ENCODE results near the gene COL9A1.
"Not testable (repeated sequence)": the region's sequence is repeated elsewhere in the genome, so short reads cannot be mapped to it uniquely, and the experiment has no call there.

Gene COL9A1

GRCh38 chr6:70310063-70310694 lies 7.3 kb upstream of the COL9A1 start:
- H3K9me3 ChIP-seq (replicated peaks; ENCODE audit: insufficient read depth, low read length): no peaks in the 10 kb centered on the region
- H3K4me2 ChIP-seq (ENCODE audit: low read depth, low read length): no peak overlapping the region
- no peaks in the 10 kb centered on the region for H3K79me2 ChIP-seq (ENCODE audit: low read length)
- H2AFZ ChIP-seq (ENCODE audit: low read length): no peak overlapping the region
- H3K4me3 ChIP-seq (ENCODE audit: low read length): no peak overlapping the region
- DNase-seq: peak; percentile 65
- no peaks in the 10 kb centered on the region for H3K36me3 ChIP-seq (replicated peaks; ENCODE audit: insufficient read depth, low read length)
- no peaks in the 10 kb centered on the region for H4K20me1 ChIP-seq (ENCODE audit: insufficient read depth, low read length)
- H3K9ac ChIP-seq (ENCODE audit: low read length): no peak overlapping the region
- H3K9me2 ChIP-seq (replicated peaks; ENCODE audit: insufficient read depth, low read length): no peaks in the 10 kb centered on the region
- H3K27me3 ChIP-seq (replicated peaks; ENCODE audit: insufficient read depth, low read length): peaks cover 46% of the 10 kb centered on the region
- H3F3A ChIP-seq (ENCODE audit: insufficient read depth, low read length): peaks cover 10% of the 10 kb centered on the region
- TF ChIP-seq CTCF (IDR thresholded peaks at IDR 0.05; ENCODE audit: low read length) (peak; percentile 72), EZH2phosphoT487 (IDR thresholded peaks at IDR 0.05; ENCODE audit: low read length) (no peak), EZH2 (optimal IDR thresholded peaks at IDR 0.05; ENCODE audit: low read depth, low read length) (no peak)
- no peak overlapping the region for H3K27ac ChIP-seq (ENCODE audit: low read length)
- peaks cover 24% of the 10 kb centered on the region for H3K4me1 ChIP-seq (ENCODE audit: low read length)

- TF ChIP-seq EZH2 (optimal IDR thresholded peaks at IDR 0.05; ENCODE audit: low read depth, low read length) (no peak), CTCF (IDR thresholded peaks at IDR 0.05; ENCODE audit: low read length) (no peak), EZH2phosphoT487 (IDR thresholded peaks at IDR 0.05; ENCODE audit: low read length) (no peak)
- peaks cover 15% of the 10 kb centered on the region for H3K4me1 ChIP-seq (ENCODE audit: low read length)
- no peak overlapping the region for H3K4me2 ChIP-seq (ENCODE audit: low read depth, low read length)
- H3K9ac ChIP-seq (ENCODE audit: low read length): no peak overlapping the region
- no peaks in the 10 kb centered on the region for H3K9me2 ChIP-seq (replicated peaks; ENCODE audit: insufficient read depth, low read length)
- no peak overlapping the region for H2AFZ ChIP-seq (ENCODE audit: low read length)
- H3K79me2 ChIP-seq (ENCODE audit: low read length): no peaks in the 10 kb centered on the region
- no peaks in the 10 kb centered on the region for H3K36me3 ChIP-seq (replicated peaks; ENCODE audit: insufficient read depth, low read length)
- H3K9me3 ChIP-seq (replicated peaks; ENCODE audit: insufficient read depth, low read length): no peaks in the 10 kb centered on the region
- peaks cover 10% of the 10 kb centered on the region for H3F3A ChIP-seq (ENCODE audit: insufficient read depth, low read length)
- DNase-seq: no peak
- H3K27ac ChIP-seq (ENCODE audit: low read length): no peak overlapping the region
- peaks cover 38% of the 10 kb centered on the region for H3K27me3 ChIP-seq (replicated peaks; ENCODE audit: insufficient read depth, low read length)
- H3K4me3 ChIP-seq (ENCODE audit: low read length): no peak overlapping the region
- H4K20me1 ChIP-seq (ENCODE audit: insufficient read depth, low read length): no peaks in the 10 kb centered on the region
Measured at GRCh38 chr6:70309243-70309642, 6.4 kb upstream of the COL9A1 start.

GRCh38 chr6:70308142-70308541 lies 5.3 kb upstream of the COL9A1 start:
- not testable (repeated sequence) for H3K27ac ChIP-seq (ENCODE audit: low read length); H4K20me1 ChIP-seq (ENCODE audit: insufficient read depth, low read length); H3K36me3 ChIP-seq (replicated peaks; ENCODE audit: insufficient read depth, low read length); H3K4me2 ChIP-seq (ENCODE audit: low read depth, low read length); H3K79me2 ChIP-seq (ENCODE audit: low read length); H3K9ac ChIP-seq (ENCODE audit: low read length); DNase-seq; H3K4me3 ChIP-seq (ENCODE audit: low read length); H3K9me2 ChIP-seq (replicated peaks; ENCODE audit: insufficient read depth, low read length); H3K9me3 ChIP-seq (replicated peaks; ENCODE audit: insufficient read depth, low read length); H2AFZ ChIP-seq (ENCODE audit: low read length)
- Histone ChIP-seq H3F3A (ENCODE audit: insufficient read depth, low read length) (peaks cover 10% of the 10 kb centered on the region), H3K4me1 (ENCODE audit: low read length) (peaks cover 11% of the 10 kb centered on the region), H3K27me3 (replicated peaks; ENCODE audit: insufficient read depth, low read length) (peaks cover 27% of the 10 kb centered on the region)

GRCh38 chr6:70307008-70307407 lies 4.1 kb upstream of the COL9A1 start:
- DNase-seq: no peak
- Histone ChIP-seq H3K27me3 (replicated peaks; ENCODE audit: insufficient read depth, low read length) (peaks cover 23% of the 10 kb centered on the region), H3K9me2 (replicated peaks; ENCODE audit: insufficient read depth, low read length) (no peaks in the 10 kb centered on the region), H3K27ac (ENCODE audit: low read length) (no peak overlapping the region), H4K20me1 (ENCODE audit: insufficient read depth, low read length) (no peaks in the 10 kb centered on the region), H3K4me3 (ENCODE audit: low read length) (no peak overlapping the region), H3K9me3 (replicated peaks; ENCODE audit: insufficient read depth, low read length) (no peaks in the 10 kb centered on the region), H3K36me3 (replicated peaks; ENCODE audit: insufficient read depth, low read length) (no peaks in the 10 kb centered on the region), H3K79me2 (ENCODE audit: low read length) (no peaks in the 10 kb centered on the region), H3K9ac (ENCODE audit: low read length) (no peak overlapping the region), H3K4me1 (ENCODE audit: low read length) (peaks cover 5% of the 10 kb centered on the region), H2AFZ (ENCODE audit: low read length) (no peak overlapping the region), H3K4me2 (ENCODE audit: low read depth, low read length) (no peak overlapping the region), H3F3A (ENCODE audit: insufficient read depth, low read length) (peaks cover 5% of the 10 kb centered on the region)
- TF ChIP-seq EZH2phosphoT487 (IDR thresholded peaks at IDR 0.05; ENCODE audit: low read length): no peak
- TF ChIP-seq EZH2 (optimal IDR thresholded peaks at IDR 0.05; ENCODE audit: low read depth, low read length): no peak
- no peak for TF ChIP-seq CTCF (IDR thresholded peaks at IDR 0.05; ENCODE audit: low read length)
